Measurements from ENCODE around the gene DARS1. TPM values are rescaled to one million over a fixed set of nuclear protein-coding genes. Genes with fewer than 3 reads are reported as not detected.

Gene DARS1
- total RNA-seq, 1 experiment from 2014 or later = 85.3 TPM

- Histone ChIP-seq H3K36me3 (ENCODE audit: control insufficient read depth, insufficient read depth, low read length) (peaks cover 29% of the 10 kb centered on the region), H3K27me3 (ENCODE audit: control insufficient read depth, insufficient read depth, low read length) (no peaks in the 10 kb centered on the region), H3K4me3 (ENCODE audit: low read depth in 2 of 2, low read length in 2 of 2) (no peak overlapping the region), H3K27ac (ENCODE audit: low read length) (no peak overlapping the region), H3K4me1 (ENCODE audit: control insufficient read depth, insufficient read depth, low read length) (no peaks in the 10 kb centered on the region), H3K9me3 (ENCODE audit: control insufficient read depth, insufficient read depth, low read depth, low read length) (no peaks in the 10 kb centered on the region)
- no peak for TF ChIP-seq REST (IDR thresholded peaks at IDR 0.05; ENCODE audit: insufficient read depth in 1 of 2, low read depth in 2 of 2, low read length in 1 of 2)
- TF ChIP-seq SIN3A (IDR thresholded peaks at IDR 0.05; ENCODE audit: borderline replicate concordance, insufficient read depth, low read depth, low read length) = no peak
- TF ChIP-seq TCF7L2 (IDR thresholded peaks at IDR 0.05; ENCODE audit: low read depth, low read length) = no peak
- no peak for TF ChIP-seq CTCF (IDR thresholded peaks at IDR 0.05)
- no peak for TF ChIP-seq POLR2AphosphoS5 (IDR thresholded peaks at IDR 0.05; ENCODE audit: low read depth, low read length)
- CTCF ChIA-PET = interaction anchor here (1.0 kb wide), 1 partner anchor 466 kb away, joined by 4 read pairs; no protein-coding TSS in a partner anchor
- no peak for DNase-seq (ENCODE audit: low read depth, low spot score)
- in situ Hi-C loops (cut with HindIII; ENCODE audit: low pct_unique_long_range_greater_than_20kb, low sequenced_read_pairs) (no loop called here), intact Hi-C loops (cut with micrococcal nuclease; ENCODE audit: unreplicated experiment) (loop anchor here (10.0 kb wide), 1 partner anchor 200 kb away; the partner anchor contains the start of gene CXCR4)
- BruUV-seq (replicated peaks) = no TSS peak
- POLR2A ChIA-PET = no interaction called here
- ATAC-seq = no peak
These were observed 70.9 kb downstream of the DARS1 start for GRCh38 chr2:135914485-135914884.

DNA sequence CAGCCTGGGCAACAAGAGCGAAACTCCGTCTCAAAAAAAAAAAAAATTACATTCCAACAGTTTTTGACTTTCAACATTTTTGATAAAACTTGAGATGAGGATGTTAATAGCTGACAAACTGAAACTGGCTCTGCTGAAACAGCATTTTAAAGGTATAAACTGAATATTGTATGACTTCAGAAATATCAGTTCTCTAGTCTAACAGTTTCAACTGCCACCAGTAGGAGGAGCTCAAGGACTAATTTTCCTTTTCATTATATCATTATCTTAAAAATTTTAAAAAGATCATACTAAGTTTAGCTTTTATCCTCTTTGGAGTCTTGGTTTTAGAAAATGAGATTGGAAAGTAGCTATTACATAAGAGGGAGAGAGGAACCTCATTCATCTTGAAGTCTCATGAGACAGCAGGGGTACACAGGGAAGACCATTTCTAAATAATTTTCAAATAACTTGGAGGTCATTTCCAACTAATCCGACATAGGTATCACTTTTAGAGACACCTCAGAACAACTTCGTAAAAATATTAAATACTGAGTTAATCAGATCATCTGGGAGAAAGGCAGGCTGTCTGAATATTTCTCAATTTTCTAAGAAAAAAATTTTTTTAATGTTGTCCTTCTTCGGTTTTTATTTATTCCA lies 71.6 kb downstream of the DARS1 start:
- Histone ChIP-seq H3K27me3 (ENCODE audit: control insufficient read depth, insufficient read depth, low read length) (no peaks in the 10 kb centered on the region), H3K4me3 (ENCODE audit: low read depth in 2 of 2, low read length in 2 of 2) (no peak overlapping the region), H3K4me1 (ENCODE audit: control insufficient read depth, insufficient read depth, low read length) (no peaks in the 10 kb centered on the region), H3K27ac (ENCODE audit: low read length) (no peak overlapping the region), H3K9me3 (ENCODE audit: control insufficient read depth, insufficient read depth, low read depth, low read length) (no peaks in the 10 kb centered on the region), H3K36me3 (ENCODE audit: control insufficient read depth, insufficient read depth, low read length) (peaks cover 33% of the 10 kb centered on the region)
- in situ Hi-C loops (cut with HindIII; ENCODE audit: low pct_unique_long_range_greater_than_20kb, low sequenced_read_pairs) (no loop called here), intact Hi-C loops (cut with micrococcal nuclease; ENCODE audit: unreplicated experiment) (loop anchor here (2.0 to 10.0 kb wide), 2 partner anchors 201 to 465 kb away; partner anchors contain the start of gene CXCR4)
- BruUV-seq (replicated peaks) = no TSS peak
- TF ChIP-seq TCF7L2 (IDR thresholded peaks at IDR 0.05; ENCODE audit: low read depth, low read length) = no peak
- TF ChIP-seq SIN3A (IDR thresholded peaks at IDR 0.05; ENCODE audit: borderline replicate concordance, insufficient read depth, low read depth, low read length) = no peak
- TF ChIP-seq CTCF (IDR thresholded peaks at IDR 0.05) = peak; percentile 79
- CTCF ChIA-PET = interaction anchor here (0.6 to 1.1 kb wide), 10 partner anchors 17 to 471 kb away, joined by 3 to 7 read pairs (median 4); no protein-coding TSS in a partner anchor
- DNase-seq (ENCODE audit: low read depth, low spot score) (peak; percentile 12), ATAC-seq (no peak)
- POLR2A ChIA-PET = no interaction called here
